H1 (cell line): ENCODE results near the gene MLKL. TPM values are rescaled to one million over a fixed set of nuclear protein-coding genes. Genes with fewer than 3 reads are reported as not detected.

Source experiments
- EZH2 ChIP-seq: fragments of 200-600 bp; sonication (generic); IDR thresholded peaks from 2 replicates; pipeline ENCODE4 v1.7.1; 2012; ENCODE audit warnings: low read depth, mild to moderate bottlenecking, moderate library complexity, low read length, inconsistent platforms; ENCODE audit not compliant: severe bottlenecking
- KDM5A ChIP-seq: fragments of 200-600 bp; IDR thresholded peaks from 2 replicates; pipeline ENCODE4 v1.7.1; 2012; ENCODE audit warnings: mild to moderate bottlenecking, low read length, inconsistent platforms, mixed read lengths
- POLR2A ChIP-seq, 2 experiments: IDR thresholded peaks; 1 replicate in 1 of 2; 2 replicates in 1 of 2; pipeline ENCODE4 v1.6.1; 2011; ENCODE audit warnings: low read depth in 2 of 2, low read length in 2 of 2, mild to moderate bottlenecking in 2 of 2; ENCODE audit errors: control extremely low read depth in 1 of 2
- SRF ChIP-seq: IDR thresholded peaks from 2 replicates; pipeline ENCODE4 v1.6.1; 2011; ENCODE audit warnings: mild to moderate bottlenecking, low read depth, low read length, moderate library complexity
- polyA plus RNA-seq, 7 experiments: library from polyadenylated mRNA; depleted of rRNA in 3 of 7; stranded (reverse) in 5 of 7; unstranded in 2 of 7; fragments of >200 nt in 5 of 7; fragments of 200-250 nt in 2 of 7; gene quantifications; 1 replicate in 5 of 7; 2 replicates in 1 of 7; 4 replicates in 1 of 7; pipeline versions ENCODE4 v1.2.1 to v1.2.3, GENCODE V29; 2011 to 2013; ENCODE audit warnings: missing spikeins in 2 of 7, mixed read lengths in 2 of 7
- total RNA-seq: library from RNA; stranded (reverse); fragmentation: NEBNext Ultra II Directional; extraction: Animal tissue kit (Norgen Biotek cat#: 25700); gene quantifications from 2 replicates; pipeline ENCODE4 v1.2.1, GENCODE V29; 2021
- TF ChIP-seq, protein P1 (sequence below): IDR thresholded peaks from 2 replicates; pipeline ENCODE4 v1.6.1; 2012; ENCODE audit warnings: low read length, inconsistent platforms

MLKL gene
- total and polyA plus RNA-seq, 2 of the 8 experiments (the other 6 are each of a cell fraction or from before 2014, with no cell fraction given) = 1.6 to 2.1 TPM

DNA sequence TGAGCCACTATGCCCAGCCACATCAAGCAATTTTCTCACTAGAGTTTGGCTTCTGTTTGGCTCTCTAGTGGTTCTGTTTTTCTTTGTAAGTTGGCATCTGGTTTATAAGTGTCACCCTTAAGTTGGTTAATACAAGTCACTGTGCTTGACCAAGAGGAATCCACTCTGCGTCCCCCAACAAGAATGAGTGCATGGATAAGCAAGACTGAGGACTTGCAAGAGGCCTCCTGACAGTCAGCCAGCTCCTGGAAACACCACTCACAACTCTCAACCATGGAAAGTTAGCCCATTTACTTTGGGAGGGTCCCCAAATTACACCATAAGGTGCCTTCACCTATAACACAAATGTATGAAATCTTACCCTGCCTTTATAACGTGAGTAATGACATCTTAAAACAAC, 41.6 kb downstream of the MLKL start (continued):
- TF ChIP-seq KDM5A = no peak
- TF ChIP-seq, protein P1, sequence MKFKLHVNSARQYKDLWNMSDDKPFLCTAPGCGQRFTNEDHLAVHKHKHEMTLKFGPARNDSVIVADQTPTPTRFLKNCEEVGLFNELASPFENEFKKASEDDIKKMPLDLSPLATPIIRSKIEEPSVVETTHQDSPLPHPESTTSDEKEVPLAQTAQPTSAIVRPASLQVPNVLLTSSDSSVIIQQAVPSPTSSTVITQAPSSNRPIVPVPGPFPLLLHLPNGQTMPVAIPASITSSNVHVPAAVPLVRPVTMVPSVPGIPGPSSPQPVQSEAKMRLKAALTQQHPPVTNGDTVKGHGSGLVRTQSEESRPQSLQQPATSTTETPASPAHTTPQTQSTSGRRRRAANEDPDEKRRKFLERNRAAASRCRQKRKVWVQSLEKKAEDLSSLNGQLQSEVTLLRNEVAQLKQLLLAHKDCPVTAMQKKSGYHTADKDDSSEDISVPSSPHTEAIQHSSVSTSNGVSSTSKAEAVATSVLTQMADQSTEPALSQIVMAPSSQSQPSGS = no peak
- TF ChIP-seq EZH2 = no peak
- no peak for TF ChIP-seq POLR2A (IDR thresholded peaks at IDR 0.05; ENCODE audit: control extremely low read depth in 1 of 2, low read depth in 2 of 2, low read length in 2 of 2)
- no peak for TF ChIP-seq SRF
